Activated CD4-positive, alpha-beta T cell treated with anti-CD3 and anti-CD28 coated beads, Interleukin-2, Interleukin-4, amounts not matched to agents 100 ng/mL and 50 ng/mL, durations not matched to agents 16 hours and 8 hours (primary cell): ENCODE data around the gene INCA1.

Experiments
- DNase-seq: peaks from one replicate; pipeline ENCODE4 v3.0.0-alpha.2; 2020; ENCODE audit warnings: low spot score

The INCA1 gene

DNA sequence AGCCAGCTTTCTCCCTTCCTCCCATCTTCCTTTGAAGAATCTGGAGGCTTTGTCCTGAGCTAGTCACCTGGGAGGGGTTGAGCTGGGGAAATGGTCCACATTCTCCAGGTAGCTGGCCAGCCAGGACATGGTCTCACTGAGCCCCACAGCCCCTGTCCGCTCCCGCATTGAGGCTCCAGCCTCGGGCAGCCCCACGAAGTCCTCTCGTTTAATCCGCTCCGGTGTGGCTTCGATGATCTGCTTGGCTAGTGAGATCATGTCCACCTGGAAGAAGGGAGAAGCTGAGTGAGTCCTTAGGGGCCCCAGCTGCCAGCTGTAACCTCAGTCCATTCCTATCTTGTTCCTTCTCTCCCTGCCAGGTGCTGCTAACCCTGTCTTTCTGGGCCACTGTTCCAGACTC, 27.0 kb downstream of the INCA1 start:
- no peak for DNase-seq

DNA sequence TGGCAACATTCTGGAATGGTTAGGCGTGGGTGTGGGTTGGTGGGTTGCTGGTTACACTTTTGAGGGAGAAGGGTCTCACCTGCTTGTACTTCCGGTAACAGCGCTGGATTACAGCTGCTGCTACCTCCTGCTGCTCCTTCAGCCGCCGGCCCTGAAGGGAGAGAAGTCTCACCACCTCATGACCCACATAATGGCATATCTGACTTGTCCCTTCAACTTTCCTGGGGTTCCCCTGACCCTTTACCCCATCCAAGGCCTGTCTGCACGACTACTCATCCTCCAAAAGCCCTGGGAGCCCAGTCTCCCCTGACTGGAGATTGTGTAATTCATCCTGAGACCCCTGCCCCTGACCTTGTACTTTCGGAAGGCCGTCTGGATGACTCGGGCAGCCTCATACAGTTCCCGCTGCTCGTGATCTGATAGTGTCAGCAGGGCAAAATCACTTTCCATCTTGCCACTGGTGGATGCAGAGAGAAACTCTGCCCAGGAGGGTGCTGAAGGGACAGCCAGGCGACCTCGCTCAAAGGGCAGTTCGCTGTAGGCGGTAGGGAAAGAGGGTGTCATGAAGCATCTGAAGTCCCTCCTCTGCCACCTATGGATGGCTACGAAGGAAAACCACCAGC, 27.7 kb downstream of the INCA1 start:
- peak; percentile 12 for DNase-seq

GRCh38 chr17:4969047-4969550, 28.2 kb downstream of the INCA1 start:
- DNase-seq: peak; percentile 83

GRCh38 chr17:4968486-4969046, 28.8 kb downstream of the INCA1 start:
- DNase-seq: peak; percentile 18

GRCh38 chr17:4967539-4968485, 29.5 kb downstream of the INCA1 start, which contains the start of gene SPAG7:
TSS of gene SPAG7 (minus strand) at chr17:4967817. CDS start at chr17:4967804, 13 bp downstream.
- peak; percentile 95 for DNase-seq

GRCh38 chr17:4966844-4967538, 30.3 kb downstream of the INCA1 start:
- peak; percentile 99 for DNase-seq

DNA sequence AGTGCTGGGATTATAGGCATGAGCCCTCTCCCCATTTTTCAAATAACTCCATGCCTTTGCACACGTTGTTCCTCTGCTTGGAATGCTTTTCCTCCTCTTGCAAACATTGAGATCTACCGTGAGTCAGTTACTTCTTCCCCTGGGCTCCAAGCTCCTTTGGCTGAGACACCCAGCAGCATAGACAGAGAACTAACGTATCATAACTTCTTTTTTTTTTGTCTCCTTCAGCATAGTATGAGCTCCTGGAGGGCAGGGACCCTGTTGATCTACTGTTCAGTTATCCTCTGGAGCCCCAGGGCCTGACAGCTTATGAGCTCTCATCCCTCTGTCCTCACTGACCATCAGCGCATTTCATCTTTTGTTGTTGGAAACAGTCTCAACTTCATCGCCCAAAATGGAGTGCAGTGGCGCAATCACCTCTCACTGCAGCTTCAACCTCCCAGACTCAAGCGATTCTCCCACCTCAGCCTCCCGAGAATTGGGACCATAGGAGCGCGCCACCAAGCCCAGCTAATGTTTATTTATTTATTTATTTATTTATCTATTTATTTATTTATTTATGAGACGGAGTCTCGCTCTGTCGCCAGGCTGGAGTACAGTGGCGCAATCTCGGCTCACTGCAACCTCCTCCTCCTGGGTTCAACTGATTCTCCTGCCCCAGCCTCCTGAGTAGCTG, 31.9 kb downstream of the INCA1 start:
- no peak for DNase-seq

- no peak for DNase-seq
Observed at GRCh38 chr17:4960279-4960922, 36.9 kb downstream of the INCA1 start.

GRCh38 chr17:4959261-4959965, 37.9 kb downstream of the INCA1 start:
- no peak for DNase-seq

DNA sequence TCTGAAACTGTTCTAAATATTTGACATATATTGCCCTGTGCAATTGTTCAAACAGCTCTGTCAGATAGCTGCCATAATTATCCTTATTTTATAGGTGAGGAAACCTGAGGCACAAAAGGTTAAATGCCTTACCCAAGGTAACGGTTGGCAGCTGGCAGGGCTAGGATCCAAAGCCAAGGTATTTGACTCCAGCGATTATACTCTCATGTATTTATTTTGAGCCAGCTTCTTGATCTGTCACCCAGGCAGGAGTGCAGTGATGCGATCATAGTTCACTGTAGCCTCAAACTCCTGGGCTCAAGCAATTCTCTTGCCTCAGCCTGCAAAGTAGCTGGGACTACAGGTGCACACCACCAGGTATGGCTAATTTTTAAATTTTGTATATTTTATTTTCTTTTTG, 39.2 kb downstream of the INCA1 start:
- no peak for DNase-seq

DNA sequence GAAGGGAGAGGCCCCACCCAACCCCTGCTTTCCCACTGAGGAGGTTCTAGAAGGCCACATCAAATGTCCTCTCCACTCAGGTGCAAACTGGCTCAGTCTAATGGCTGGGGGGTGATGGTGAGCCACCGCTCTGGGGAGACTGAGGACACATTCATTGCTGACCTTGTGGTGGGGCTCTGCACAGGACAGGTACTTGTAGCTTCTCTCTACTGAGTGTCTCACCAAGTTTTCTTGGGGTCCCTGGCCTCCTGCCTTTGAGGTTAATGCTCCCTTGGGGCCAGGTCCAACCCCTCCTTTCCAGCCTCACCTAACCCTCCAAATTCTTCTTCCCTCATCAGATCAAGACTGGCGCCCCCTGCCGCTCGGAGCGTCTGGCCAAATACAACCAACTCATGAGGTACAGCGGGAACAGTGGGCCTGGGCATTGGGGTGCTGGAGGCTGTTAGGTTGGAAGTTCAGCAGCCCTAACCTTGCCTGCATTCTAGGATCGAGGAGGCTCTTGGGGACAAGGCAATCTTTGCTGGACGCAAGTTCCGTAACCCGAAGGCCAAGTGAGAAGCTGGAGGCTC, 40.7 kb downstream of the INCA1 start:
- no peak for DNase-seq

DNA sequence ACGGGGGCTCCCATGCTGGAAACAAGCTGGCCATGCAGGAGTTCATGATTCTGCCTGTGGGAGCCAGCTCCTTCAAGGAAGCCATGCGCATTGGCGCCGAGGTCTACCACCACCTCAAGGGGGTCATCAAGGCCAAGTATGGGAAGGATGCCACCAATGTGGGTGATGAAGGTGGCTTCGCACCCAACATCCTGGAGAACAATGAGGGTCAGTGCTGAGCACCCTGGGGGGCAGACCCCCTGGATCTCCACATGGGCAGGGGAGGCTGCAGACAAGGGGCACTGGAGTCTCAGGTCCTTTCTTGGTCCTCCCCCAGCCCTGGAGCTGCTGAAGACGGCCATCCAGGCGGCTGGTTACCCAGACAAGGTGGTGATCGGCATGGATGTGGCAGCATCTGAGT, 42.2 kb downstream of the INCA1 start:
- no peak for DNase-seq

DNA sequence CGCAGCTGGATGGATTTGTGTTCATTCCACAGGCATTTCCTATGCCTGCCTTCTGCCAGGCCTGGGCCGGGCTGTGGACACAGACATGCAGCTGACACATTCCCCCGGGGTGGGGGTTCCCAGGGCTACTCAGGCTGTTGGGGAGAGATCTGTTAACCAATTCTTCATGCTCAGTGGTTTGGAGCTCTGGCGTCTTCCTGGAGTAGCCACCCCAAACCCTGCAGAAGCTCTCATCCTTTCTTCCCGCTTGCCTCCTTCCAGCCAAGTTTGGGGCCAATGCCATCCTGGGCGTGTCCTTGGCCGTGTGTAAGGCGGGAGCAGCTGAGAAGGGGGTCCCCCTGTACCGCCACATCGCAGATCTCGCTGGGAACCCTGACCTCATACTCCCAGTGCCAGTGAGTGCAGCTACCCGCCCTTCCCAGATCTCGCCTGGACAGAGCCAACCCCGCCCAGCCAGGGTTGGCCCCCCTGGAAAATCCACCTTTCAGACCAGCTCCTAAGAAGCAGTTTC, 43.8 kb downstream of the INCA1 start:
- DNase-seq: no peak

DNA sequence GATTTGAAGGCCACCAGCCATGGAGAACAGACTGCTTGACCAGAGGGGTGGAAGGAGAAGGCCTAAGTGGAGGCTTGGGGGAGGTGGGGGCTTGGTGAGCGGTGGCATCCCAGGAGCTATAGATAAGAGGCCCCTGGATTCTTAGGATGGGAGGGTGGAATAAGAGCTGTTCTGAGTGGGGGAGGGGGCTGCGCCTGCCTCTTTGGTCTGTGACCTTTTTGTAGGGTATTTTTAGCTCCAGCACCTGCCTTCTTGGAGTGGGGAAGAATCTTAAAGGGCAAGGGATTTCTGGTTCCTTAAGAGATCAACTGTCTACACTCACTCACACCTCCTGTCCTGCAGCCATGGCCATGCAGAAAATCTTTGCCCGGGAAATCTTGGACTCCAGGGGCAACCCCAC, 45.8 kb downstream of the INCA1 start:
- DNase-seq: no peak

DNA sequence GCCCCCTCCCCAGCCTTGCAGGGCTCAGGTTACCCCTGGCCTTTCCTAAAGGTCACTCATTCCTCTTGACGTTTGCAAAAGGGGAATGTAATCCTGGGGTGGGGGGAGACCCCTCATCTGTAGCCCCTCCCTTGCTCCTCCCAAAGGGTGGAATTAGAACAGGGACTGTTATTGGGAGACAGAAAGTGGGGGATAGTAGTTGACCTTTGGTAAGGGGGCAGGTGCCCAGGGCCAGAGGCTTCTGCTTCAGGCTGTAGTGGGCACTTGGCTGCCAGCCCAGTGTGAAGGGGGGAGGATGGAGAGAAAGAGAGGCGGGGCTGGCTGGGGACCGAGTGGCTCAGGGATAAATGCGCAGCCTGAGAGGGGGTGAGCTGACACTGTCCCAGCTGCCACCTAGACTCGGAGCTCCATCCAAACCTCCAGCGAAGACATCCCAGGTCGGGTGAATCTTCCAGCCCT, 46.5 kb downstream of the INCA1 start, which contains the start of gene ENO3:
TSS of gene ENO3 (plus strand) at position 374 of the 459 bp plus-strand sequence. CDS start 711 bp downstream, outside the sequence.
- no peak for DNase-seq

- peak; percentile 29 for DNase-seq
Observed at GRCh38 chr17:4950075-4950745, 47.1 kb downstream of the INCA1 start.

DNA sequence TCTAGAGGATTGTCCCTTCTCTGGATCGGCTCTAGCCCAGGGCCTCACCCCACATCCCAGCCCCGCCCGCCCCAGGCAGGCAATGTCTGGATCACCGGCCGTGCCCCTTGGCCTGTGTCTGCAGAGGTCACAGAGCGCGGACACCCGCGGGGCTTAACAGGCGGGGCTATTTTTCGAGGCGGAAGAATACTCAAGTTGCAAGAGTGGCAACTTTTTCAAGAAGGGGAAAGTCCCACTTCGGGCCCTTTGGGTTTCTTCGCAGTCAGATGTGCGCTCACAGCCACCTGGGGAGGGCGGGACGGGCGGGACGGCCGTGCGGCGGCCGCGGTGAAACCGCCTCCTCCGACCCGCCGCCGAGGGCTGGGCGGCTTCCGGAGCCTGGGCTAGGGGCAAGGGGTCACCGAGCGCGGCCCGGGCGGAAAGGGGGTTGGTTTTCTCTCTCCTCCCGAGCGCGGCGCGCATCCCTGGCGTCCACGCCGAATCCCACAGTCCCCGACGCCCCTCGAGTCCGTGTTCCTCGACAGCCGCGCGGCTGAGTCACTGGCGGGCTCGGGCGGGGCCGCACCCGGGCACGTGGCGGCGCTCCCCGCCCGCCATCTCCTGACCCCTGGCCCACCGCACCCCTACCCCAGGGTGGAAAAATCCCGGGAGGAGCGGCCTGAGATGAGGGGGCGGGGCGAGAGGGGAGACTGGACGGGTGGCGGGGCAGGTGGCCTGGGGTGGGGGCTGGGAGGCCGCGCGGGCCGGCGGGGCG, 47.8 kb downstream of the INCA1 start:
- DNase-seq: peak; percentile 85

GRCh38 chr17:4948931-4949320, 48.4 kb downstream of the INCA1 start:
- peak; percentile 80 for DNase-seq
